ENCODE data around the gene CCDC80. TPM values are rescaled to one million over a fixed set of nuclear protein-coding genes. Genes with fewer than 3 reads are reported as not detected.

Gene CCDC80
- total RNA-seq, 3 donors from 2014 or later, result 5.9 to 58.7 (median 53.2) TPM

- TF ChIP-seq CTCF (IDR thresholded peaks at IDR 0.05), result no peak
- ATAC-seq (no peak), DNase-seq (no peak)
- H3K9me3 ChIP-seq, result no peaks in the 10 kb centered on the region
- intact Hi-C loops (cut with DNase I, micrococcal nuclease), result no loop called here
- no peaks in the 10 kb centered on the region for H3K36me3 ChIP-seq (ENCODE audit: low read depth)
- H3K4me1 ChIP-seq (ENCODE audit: low read depth), result no peaks in the 10 kb centered on the region
- no peak overlapping the region for H3K4me3 ChIP-seq
These were observed 46.7 kb upstream of the CCDC80 start for GRCh38 chr3:112687616-112688015.

GRCh38 chr3:112687211-112687610 lies 46.3 kb upstream of the CCDC80 start:
- DNase-seq (no peak), ATAC-seq (no peak)
- H3K4me1 ChIP-seq (ENCODE audit: low read depth), result no peaks in the 10 kb centered on the region
- H3K36me3 ChIP-seq (ENCODE audit: low read depth), result no peaks in the 10 kb centered on the region
- no peak for TF ChIP-seq CTCF (IDR thresholded peaks at IDR 0.05)
- intact Hi-C loops (cut with DNase I, micrococcal nuclease), result no loop called here
- H3K4me3 ChIP-seq, result no peak overlapping the region
- no peaks in the 10 kb centered on the region for H3K9me3 ChIP-seq

GRCh38 chr3:112685956-112686799 lies 45.2 kb upstream of the CCDC80 start:
- Histone ChIP-seq H3K9me3 (no peaks in the 10 kb centered on the region), H3K36me3 (ENCODE audit: low read depth) (no peaks in the 10 kb centered on the region), H3K4me1 (ENCODE audit: low read depth) (no peaks in the 10 kb centered on the region), H3K4me3 (no peak overlapping the region)
- no peak for TF ChIP-seq CTCF (IDR thresholded peaks at IDR 0.05)
- intact Hi-C loops (cut with DNase I, micrococcal nuclease), result no loop called here
- no peak for DNase-seq
- no peak for ATAC-seq

GRCh38 chr3:112685420-112685819 lies 44.5 kb upstream of the CCDC80 start:
- Histone ChIP-seq H3K4me3 (no peak overlapping the region), H3K4me1 (ENCODE audit: low read depth) (no peaks in the 10 kb centered on the region), H3K9me3 (no peaks in the 10 kb centered on the region), H3K36me3 (ENCODE audit: low read depth) (no peaks in the 10 kb centered on the region)
- DNase-seq (no peak), ATAC-seq (no peak)
- no peak for TF ChIP-seq CTCF (IDR thresholded peaks at IDR 0.05)
- intact Hi-C loops (cut with DNase I, micrococcal nuclease), result no loop called here

- no peak for DNase-seq
- ATAC-seq, result no peak
- Histone ChIP-seq H3K4me1 (ENCODE audit: low read depth) (no peaks in the 10 kb centered on the region), H3K36me3 (ENCODE audit: low read depth) (no peaks in the 10 kb centered on the region), H3K9me3 (no peaks in the 10 kb centered on the region), H3K4me3 (no peak overlapping the region)
- intact Hi-C loops (cut with DNase I, micrococcal nuclease), result no loop called here
- no peak for TF ChIP-seq CTCF (IDR thresholded peaks at IDR 0.05)
These were observed 41.4 kb upstream of the CCDC80 start for GRCh38 chr3:112682361-112682760.
